Measurements from ENCODE around the gene NABP2.

DNA sequence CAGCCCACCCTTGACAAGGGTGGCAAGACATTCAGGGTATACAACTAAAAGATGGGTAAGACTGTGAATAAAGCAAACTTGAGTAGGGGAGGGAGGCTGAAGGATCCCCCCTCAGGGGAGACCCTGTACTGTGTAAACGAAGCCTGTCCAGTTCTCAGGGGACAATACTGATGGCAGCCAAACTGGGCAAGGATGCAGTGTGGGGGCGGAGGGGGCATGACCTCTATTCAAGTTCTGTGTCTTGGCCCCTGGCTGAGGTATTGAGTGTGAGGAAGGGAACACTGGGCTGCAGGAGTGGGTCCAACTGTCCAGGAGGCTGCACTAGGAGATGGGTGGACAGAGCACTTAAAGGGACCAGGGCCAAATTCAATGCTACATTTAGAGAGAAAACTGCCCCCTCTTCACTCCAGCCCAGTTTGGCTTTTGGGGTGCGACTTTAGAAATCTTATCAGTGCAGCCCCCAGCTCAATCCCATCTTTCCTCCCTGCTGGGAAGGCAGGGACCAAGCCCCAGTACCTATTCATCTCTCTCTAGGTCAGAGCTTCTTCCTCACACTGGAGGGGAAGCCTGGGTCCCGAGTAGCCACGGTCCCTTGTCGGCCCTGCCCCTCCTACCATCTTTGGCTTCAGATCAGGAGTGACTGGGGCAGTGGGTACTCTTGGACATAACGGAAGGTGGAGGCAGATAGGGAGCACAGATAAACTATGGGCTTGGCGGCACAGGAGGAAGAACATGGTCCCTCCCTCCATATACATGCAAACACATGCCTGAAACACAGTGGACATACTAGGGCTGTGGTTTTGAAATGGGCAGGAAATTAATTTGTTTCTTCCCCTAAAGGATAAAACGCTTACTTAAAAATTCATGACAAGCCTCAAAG, 17.5 kb downstream of the NABP2 start:
- TF ChIP-seq, protein P1, sequence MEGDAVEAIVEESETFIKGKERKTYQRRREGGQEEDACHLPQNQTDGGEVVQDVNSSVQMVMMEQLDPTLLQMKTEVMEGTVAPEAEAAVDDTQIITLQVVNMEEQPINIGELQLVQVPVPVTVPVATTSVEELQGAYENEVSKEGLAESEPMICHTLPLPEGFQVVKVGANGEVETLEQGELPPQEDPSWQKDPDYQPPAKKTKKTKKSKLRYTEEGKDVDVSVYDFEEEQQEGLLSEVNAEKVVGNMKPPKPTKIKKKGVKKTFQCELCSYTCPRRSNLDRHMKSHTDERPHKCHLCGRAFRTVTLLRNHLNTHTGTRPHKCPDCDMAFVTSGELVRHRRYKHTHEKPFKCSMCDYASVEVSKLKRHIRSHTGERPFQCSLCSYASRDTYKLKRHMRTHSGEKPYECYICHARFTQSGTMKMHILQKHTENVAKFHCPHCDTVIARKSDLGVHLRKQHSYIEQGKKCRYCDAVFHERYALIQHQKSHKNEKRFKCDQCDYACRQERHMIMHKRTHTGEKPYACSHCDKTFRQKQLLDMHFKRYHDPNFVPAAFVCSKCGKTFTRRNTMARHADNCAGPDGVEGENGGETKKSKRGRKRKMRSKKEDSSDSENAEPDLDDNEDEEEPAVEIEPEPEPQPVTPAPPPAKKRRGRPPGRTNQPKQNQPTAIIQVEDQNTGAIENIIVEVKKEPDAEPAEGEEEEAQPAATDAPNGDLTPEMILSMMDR (optimal IDR thresholded peaks at IDR 0.05 in 1 of 3, IDR thresholded peaks at IDR 0.05 in 1 of 3, conservative IDR thresholded peaks at IDR 0.05 in 1 of 3; ENCODE audit: extremely low read depth in 1 of 3, insufficient read depth in 2 of 3, low read length in 3 of 3): no peak
- TF ChIP-seq EZH2 (IDR thresholded peaks at IDR 0.05; ENCODE audit: low read length): no peak

Data from keratinocyte (primary cell).